H1 (cell line): ENCODE measurements around the gene LMX1A. TPM values are rescaled to one million over a fixed set of nuclear protein-coding genes. Genes with fewer than 3 reads are reported as not detected.

Experiments used
- CTCF ChIA-PET: fragments of 300-600 bp; sonication (Branson Sonifier 250); formaldehyde crosslinking; loops from one replicate; lab custom pipeline; 2021; ENCODE audit not compliant: partially characterized antibody; lab: Charles Lee
- POLR2A ChIA-PET: fragments of 300-600 bp; sonication (Branson Sonifier 250); formaldehyde crosslinking; loops from one replicate; lab custom pipeline; 2021; ENCODE audit warnings: inconsistent platforms; ENCODE audit not compliant: partially characterized antibody; lab: Charles Lee
- DNase-seq, 2 experiments: peaks; one replicate each; pipeline versions ENCODE4 v3.0.0 to v3.0.0-alpha.2; 2010 to 2022; ENCODE audit warnings: low spot score in 2 of 2, low read depth in 1 of 2, mixed read lengths in 1 of 2
- FAIRE-seq: peaks from 2 replicates; lab custom pipeline; 2011; peaks lifted over from hg19 to GRCh38; lab: Jason Lieb, UNC
- H2AFZ ChIP-seq: 2 replicates; pipeline ENCODE4 v1.8.1; 2012; ENCODE audit warnings: low read length, inconsistent platforms
- H2AK5ac ChIP-seq: 2 replicates; pipeline ENCODE4 v1.6.1; 2013; ENCODE audit warnings: low read depth, low read length
- H2BK120ac ChIP-seq: replicated peaks from 2 replicates; pipeline ENCODE3; 2013; ENCODE audit warnings: low read depth, low read length, inconsistent platforms
- H2BK12ac ChIP-seq: 2 replicates; pipeline ENCODE4 v1.6.1; 2013; ENCODE audit warnings: low read depth, low read length
- H2BK15ac ChIP-seq: 2 replicates; pipeline ENCODE4 v1.6.1; 2013; ENCODE audit warnings: low read length
- H2BK20ac ChIP-seq: 2 replicates; pipeline ENCODE4 v1.6.1; 2013; ENCODE audit warnings: low read length
- H2BK5ac ChIP-seq: 2 replicates; pipeline ENCODE4 v1.6.1; 2013; ENCODE audit warnings: low read depth, low read length
- H3K14ac ChIP-seq: 2 replicates; pipeline ENCODE4 v1.6.1; 2013; ENCODE audit warnings: inconsistent platforms; ENCODE audit not compliant: insufficient read length
- H3K18ac ChIP-seq: 2 replicates; pipeline ENCODE4 v1.6.1; 2013; ENCODE audit warnings: low read length; ENCODE audit errors: extremely low read depth
- H3K23ac ChIP-seq: 2 replicates; pipeline ENCODE4 v1.6.1; 2013; ENCODE audit warnings: inconsistent platforms; ENCODE audit not compliant: insufficient read length
- H3K23me2 ChIP-seq: 2 replicates; pipeline ENCODE4 v1.6.1; 2013; ENCODE audit warnings: low read depth, low read length
- H3K27ac ChIP-seq: 2 replicates; pipeline ENCODE4 v1.6.1; 2011; ENCODE audit warnings: low read depth, low read length, inconsistent platforms
- H3K27me3 ChIP-seq, 4 experiments: replicated peaks in 1 of 4; 1 replicate in 1 of 4; 2 replicates in 3 of 4; pipeline versions ENCODE4 v1.6.1 to v1.8.1; 2011 to 2013; ENCODE audit warnings: low read length in 3 of 4, mild to moderate bottlenecking in 3 of 4, inconsistent platforms in 2 of 4, mixed read lengths in 2 of 4, moderate library complexity in 1 of 4; ENCODE audit not compliant: control insufficient read depth in 3 of 4, insufficient read depth in 3 of 4; ENCODE audit errors: extremely low read depth in 1 of 4
- H3K36me3 ChIP-seq, 4 experiments: 2 replicates each; pipeline versions ENCODE4 v1.6.1 to v1.8.1; 2011 to 2013; ENCODE audit warnings: mild to moderate bottlenecking in 4 of 4, low read length in 3 of 4, moderate library complexity in 2 of 4, control low read depth in 1 of 4, inconsistent platforms in 1 of 4; ENCODE audit not compliant: insufficient read depth in 4 of 4, control insufficient read depth in 2 of 4
- H3K4ac ChIP-seq: replicated peaks from 2 replicates; pipeline ENCODE3; 2013; ENCODE audit warnings: low read length, low read depth, mixed read lengths, inconsistent platforms; ENCODE audit not compliant: insufficient read length
- H3K4me1 ChIP-seq, 4 experiments: replicated peaks in 1 of 4; 1 replicate in 1 of 4; 2 replicates in 3 of 4; pipeline versions ENCODE4 v1.6.1 to v1.8.1; 2011 to 2013; ENCODE audit warnings: low read length in 3 of 4, inconsistent platforms in 2 of 4, mixed read lengths in 1 of 4; ENCODE audit not compliant: insufficient read depth in 4 of 4, control insufficient read depth in 3 of 4
- H3K4me2 ChIP-seq, 2 experiments: 2 replicates each; pipeline versions ENCODE4 v1.6.1 to v1.8.1; 2011 to 2013; ENCODE audit warnings: low read depth in 2 of 2, low read length in 2 of 2, control low read depth in 1 of 2, inconsistent platforms in 1 of 2, mild to moderate bottlenecking in 1 of 2; ENCODE audit not compliant: insufficient read depth in 1 of 2
- H3K4me3 ChIP-seq, 4 experiments: fragments of 200-600, 300-600 bp in 1 of 4; sonication (generic), shearing (Covaris generic), sonication (Bioruptor Twin) in 1 of 4; 2 replicates each; pipeline versions ENCODE4 v1.5.1 to v1.8.1; 2011 to 2016; ENCODE audit warnings: low read length in 4 of 4, low read depth in 3 of 4, control low read depth in 2 of 4, inconsistent platforms in 2 of 4, mild to moderate bottlenecking in 2 of 4, mixed read lengths in 1 of 4, moderate library complexity in 1 of 4; ENCODE audit not compliant: insufficient read depth in 2 of 4; ENCODE audit errors: extremely low read depth in 1 of 4
- H3K56ac ChIP-seq: replicated peaks from 2 replicates; pipeline ENCODE3; 2013; ENCODE audit warnings: low read depth, mild to moderate bottlenecking, mixed read lengths, low read length, inconsistent platforms; ENCODE audit not compliant: insufficient read length
- H3K79me1 ChIP-seq: 2 replicates; pipeline ENCODE4 v1.6.1; 2013; ENCODE audit warnings: low read depth, low read length, control low read depth
- H3K79me2 ChIP-seq, 2 experiments: 2 replicates each; pipeline versions ENCODE4 v1.6.1 to v1.8.1; 2012 to 2013; ENCODE audit warnings: low read length in 2 of 2, mild to moderate bottlenecking in 2 of 2, inconsistent platforms in 1 of 2; ENCODE audit not compliant: insufficient read depth in 2 of 2, control insufficient read depth in 1 of 2
- H3K9ac ChIP-seq, 4 experiments: replicated peaks in 1 of 4; 1 replicate in 1 of 4; 2 replicates in 3 of 4; pipeline versions ENCODE4 v1.6.1 to v1.8.1; 2011 to 2013; ENCODE audit warnings: low read depth in 3 of 4, low read length in 3 of 4, control low read depth in 2 of 4, mild to moderate bottlenecking in 2 of 4, moderate library complexity in 2 of 4, inconsistent platforms in 1 of 4; ENCODE audit errors: extremely low read depth in 1 of 4
- H3K9me3 ChIP-seq, 2 experiments: 2 replicates each; pipeline versions ENCODE4 v1.6.1 to v1.8.1; 2012 to 2013; ENCODE audit warnings: mild to moderate bottlenecking in 2 of 2, moderate library complexity in 2 of 2, control low read depth in 1 of 2, inconsistent platforms in 1 of 2, low read depth in 1 of 2, low read length in 1 of 2, mixed read lengths in 1 of 2; ENCODE audit not compliant: insufficient read depth in 2 of 2
- H4K20me1 ChIP-seq, 2 experiments: replicated peaks in 1 of 2; 2 replicates each; pipeline versions ENCODE3 to v1.8.1; 2011 to 2013; ENCODE audit warnings: inconsistent platforms in 2 of 2, low read length in 2 of 2, mild to moderate bottlenecking in 1 of 2; ENCODE audit not compliant: insufficient read depth in 2 of 2, control insufficient read depth in 1 of 2
- H4K5ac ChIP-seq: 2 replicates; pipeline ENCODE4 v1.6.1; 2013; ENCODE audit warnings: low read length, low read depth, mixed read lengths, inconsistent platforms; ENCODE audit not compliant: insufficient read length
- H4K8ac ChIP-seq: 2 replicates; pipeline ENCODE4 v1.8.0; 2013; ENCODE audit warnings: mild to moderate bottlenecking, moderate library complexity, low read length, inconsistent platforms; ENCODE audit not compliant: insufficient read depth; ENCODE audit errors: extremely low read depth
- H4K91ac ChIP-seq: replicated peaks from 2 replicates; pipeline ENCODE3; 2013; ENCODE audit warnings: low read length, mixed read lengths, inconsistent platforms; ENCODE audit not compliant: insufficient read length
- BRCA1 ChIP-seq: IDR thresholded peaks from 2 replicates; pipeline ENCODE4 v1.6.1; 2012; ENCODE audit warnings: low read depth, low read length, improper control_type of control experiment
- KDM4A ChIP-seq: IDR thresholded peaks from one replicate; pipeline ENCODE4 v1.7.1; 2012; ENCODE audit warnings: low read depth, mild to moderate bottlenecking, moderate library complexity, low read length, inconsistent platforms; ENCODE audit not compliant: severe bottlenecking
- MAFK ChIP-seq: IDR thresholded peaks from 2 replicates; pipeline ENCODE4 v1.6.1; 2012; ENCODE audit warnings: low read depth, mild to moderate bottlenecking, improper control_type of control experiment, low read length
- POLR2AphosphoS5 ChIP-seq: IDR thresholded peaks from 2 replicates; pipeline ENCODE4 v1.6.1; 2011; ENCODE audit warnings: low read depth, low read length
- POU5F1 ChIP-seq: IDR thresholded peaks from 2 replicates; pipeline ENCODE4 v1.6.1; 2011; ENCODE audit warnings: low read depth, mild to moderate bottlenecking, low read length, moderate library complexity
- RAD21 ChIP-seq, 2 experiments: IDR thresholded peaks in 1 of 2; conservative IDR thresholded peaks in 1 of 2; 2 replicates each; pipeline ENCODE4 v1.6.1; 2011; ENCODE audit warnings: low read depth in 2 of 2, low read length in 2 of 2, improper control_type of control experiment in 1 of 2, inconsistent platforms in 1 of 2, mild to moderate bottlenecking in 1 of 2, moderate library complexity in 1 of 2
- RNF2 ChIP-seq: fragments of 200-900, 300-1000 bp; sonication (generic); IDR thresholded peaks from 2 replicates; pipeline ENCODE4 v1.7.1; 2016; ENCODE audit warnings: borderline replicate concordance, low read depth, mild to moderate bottlenecking, antibody characterized with exemption, low read length; ENCODE audit not compliant: poor library complexity, severe bottlenecking; ENCODE audit errors: missing control alignments
- TCF12 ChIP-seq: IDR thresholded peaks from 2 replicates; pipeline ENCODE4 v1.6.1; 2011; ENCODE audit warnings: low read depth, mild to moderate bottlenecking, low read length
- TEAD4 ChIP-seq: IDR thresholded peaks from 2 replicates; pipeline ENCODE4 v1.6.1; 2012; ENCODE audit warnings: low read depth, low read length, inconsistent platforms, mixed read lengths
- WGBS, 2 experiments: shearing (Covaris generic) in 1 of 2; methylation state at CpG; one replicate each; pipeline versions ENCODE4 v1.1.6 to v1.1.7; 2013 to 2015; ENCODE audit warnings: low lambda C conversion rate in 2 of 2, mixed read lengths in 2 of 2, inconsistent platforms in 1 of 2, low coverage in 1 of 2, missing lambda C conversion rate in 1 of 2; ENCODE audit not compliant: insufficient replicate concordance in 2 of 2, insufficient coverage in 1 of 2, insufficient read length in 1 of 2; ENCODE audit errors: extremely low coverage in 1 of 2, missing lambda C conversion rate in 1 of 2; 5-methylcytosine and 5-hydroxymethylcytosine counted together
- polyA plus RNA-seq, 7 experiments: library from polyadenylated mRNA; depleted of rRNA in 3 of 7; stranded (reverse) in 5 of 7; unstranded in 2 of 7; fragments of >200 nt in 5 of 7; fragments of 200-250 nt in 2 of 7; gene quantifications; 1 replicate in 5 of 7; 2 replicates in 1 of 7; 4 replicates in 1 of 7; pipeline versions ENCODE4 v1.2.1 to v1.2.3, GENCODE V29; 2011 to 2013; ENCODE audit warnings: missing spikeins in 2 of 7, mixed read lengths in 2 of 7
- total RNA-seq: library from RNA; stranded (reverse); fragmentation: NEBNext Ultra II Directional; extraction: Animal tissue kit (Norgen Biotek cat#: 25700); gene quantifications from 2 replicates; pipeline ENCODE4 v1.2.1, GENCODE V29; 2021
- TF ChIP-seq, protein P1 (sequence below): IDR thresholded peaks from 2 replicates; pipeline ENCODE4 v1.6.1; 2012; ENCODE audit warnings: inconsistent platforms

Gene LMX1A
- total and polyA plus RNA-seq, 2 of the 8 experiments (the other 6 are each of a cell fraction or from before 2014, with no cell fraction given) = not detected

DNA sequence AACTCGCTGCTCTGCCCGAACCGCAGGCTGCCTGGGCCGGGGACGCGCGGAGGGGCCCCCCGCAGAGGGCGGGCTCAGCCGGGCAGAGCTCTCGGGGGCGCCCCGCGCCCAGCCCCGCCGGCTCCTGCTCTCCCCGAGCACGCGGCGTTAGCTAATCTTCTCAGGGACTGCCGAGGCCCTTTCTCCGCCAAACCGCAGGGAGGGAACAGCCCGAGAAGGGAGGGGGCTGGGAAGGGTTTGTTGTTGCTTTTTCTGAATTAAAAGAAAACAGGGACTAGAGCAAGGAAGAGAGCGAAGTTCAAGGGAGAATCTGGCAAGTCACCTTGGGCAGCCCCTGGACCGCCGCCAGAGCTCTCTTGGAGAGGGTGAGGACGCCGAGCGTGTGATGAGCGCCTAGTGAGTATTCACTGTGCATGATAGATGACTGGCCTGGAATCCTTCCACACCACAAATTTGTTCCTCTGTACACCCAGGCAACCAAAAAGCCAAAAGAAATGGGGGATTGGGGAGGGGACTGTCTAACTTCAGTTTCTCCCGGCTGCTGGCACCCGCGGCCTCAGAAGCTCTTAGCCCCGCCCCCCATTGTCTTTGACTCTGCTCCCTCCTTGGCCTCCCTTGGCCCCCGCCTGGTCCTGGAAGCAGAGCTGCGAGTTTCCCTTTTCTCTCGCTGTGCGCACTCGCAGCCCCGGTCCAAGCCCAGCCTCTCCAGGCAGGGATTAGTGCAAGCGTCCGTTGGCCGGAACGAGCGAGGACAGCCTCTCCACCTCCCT, 19.7 kb upstream of the LMX1A start:
- Histone ChIP-seq H2AFZ (peak overlapping the region; percentile 93), H2BK20ac (0 out of 2 replicates have a peak overlapping the region, but pooled peaks have one; percentile 48), H3K27ac (no peak overlapping the region), H3K4me1 (peaks cover 0 to 10% (median 0%) of the 10 kb centered on the region in 4 experiments; a peak in 2 of 7 replicates), H2BK120ac (no peak overlapping the region), H2AK5ac (no peak overlapping the region), H4K20me1 (no peaks in the 10 kb centered on the region), H3K14ac (no peak overlapping the region), H3K4me3 (peak overlapping the region; percentile 57 to 74 (median 71)), H3K9ac (peak overlapping the region in 3 of 4 experiments; percentile 7 to 27 (median 12); a peak in 4 of 7 replicates), H3K23me2 (peaks cover 7% of the 10 kb centered on the region; the same call in 1 of the 2 replicates), H2BK12ac (peak overlapping the region; percentile 82; the same call in 1 of the 2 replicates), H3K9me3 (no peaks in the 10 kb centered on the region), H3K18ac (peak overlapping the region; percentile 41), H3K36me3 (no peaks in the 10 kb centered on the region), H3K23ac (no peak overlapping the region), H3K79me1 (no peaks in the 10 kb centered on the region), H4K5ac (no peak overlapping the region), H4K91ac (peak overlapping the region; percentile 5), H3K4me2 (peak overlapping the region; percentile 85 to 89), H3K4ac (no peak overlapping the region), H3K79me2 (no peaks in the 10 kb centered on the region), H2BK5ac (peak overlapping the region; percentile 44; the same call in 1 of the 2 replicates), H2BK15ac (peak overlapping the region; percentile 85; the same call in 1 of the 2 replicates), H3K27me3 (peaks cover 0 to 30% (median 16%) of the 10 kb centered on the region in 4 experiments; a peak in 6 of 7 replicates), H4K8ac (no peak overlapping the region; the same call in 1 of the 2 replicates), H3K56ac (no peak overlapping the region)
- ChIA-PET POLR2A (interaction anchor here (1.3 to 1.6 kb wide), 3 partner anchors 31 to 256 kb away, joined by 3 to 4 read pairs (median 3); no protein-coding TSS in a partner anchor), CTCF (interaction anchor here (0.7 to 3.3 kb wide), 11 partner anchors 9 to 260 kb away, joined by 3 to 26 read pairs (median 3); no protein-coding TSS in a partner anchor)
- FAIRE-seq (no peak), DNase-seq (peak in 1 of 2 experiments; percentile 87)
- WGBS, 2 experiments = 1% methylated on average over 42 of the region's 46 CpGs; no CpG with 5 or more reads in 1 of the 2 experiments
- TF ChIP-seq BRCA1 (no peak), MAFK (no peak), KDM4A (no peak), POU5F1 (no peak), TCF12 (no peak), TEAD4 (no peak), POLR2AphosphoS5 (no peak), RNF2 (no peak), RAD21 (IDR thresholded peaks at IDR 0.05 in 1 of 2, conservative IDR thresholded peaks at IDR 0.05 in 1 of 2; ENCODE audit: low read depth in 2 of 2, low read length in 2 of 2) (no peak)
- TF ChIP-seq, protein P1, sequence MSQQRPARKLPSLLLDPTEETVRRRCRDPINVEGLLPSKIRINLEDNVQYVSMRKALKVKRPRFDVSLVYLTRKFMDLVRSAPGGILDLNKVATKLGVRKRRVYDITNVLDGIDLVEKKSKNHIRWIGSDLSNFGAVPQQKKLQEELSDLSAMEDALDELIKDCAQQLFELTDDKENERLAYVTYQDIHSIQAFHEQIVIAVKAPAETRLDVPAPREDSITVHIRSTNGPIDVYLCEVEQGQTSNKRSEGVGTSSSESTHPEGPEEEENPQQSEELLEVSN = peak; percentile 75
